Type B pancreatic cell (in vitro differentiated cells): Measurements from ENCODE around the gene SLFN12L. TPM values are rescaled to one million over a fixed set of nuclear protein-coding genes. Genes with fewer than 3 reads are reported as not detected.

ENCODE experiments used
- DNase-seq: peaks from one replicate; pipeline ENCODE4 v3.0.0; 2021; ENCODE audit warnings: mixed read lengths; ENCODE audit not compliant: unreplicated experiment; ENCODE audit errors: extremely low spot score
- H3K27ac Mint-ChIP-seq: 2 replicates; pipeline ENCODE4 v1.8.0; 2021; ENCODE audit warnings: mild to moderate bottlenecking, mixed read lengths
- H3K27me3 Mint-ChIP-seq: 2 replicates; pipeline ENCODE4 v1.8.0; 2021; ENCODE audit warnings: mixed read lengths
- H3K36me3 Mint-ChIP-seq: 2 replicates; pipeline ENCODE4 v1.8.0; 2021; ENCODE audit warnings: mixed read lengths
- H3K4me1 Mint-ChIP-seq: one replicate; pipeline ENCODE4 v1.8.0; 2021; ENCODE audit warnings: mixed read lengths; ENCODE audit not compliant: unreplicated experiment
- H3K4me3 Mint-ChIP-seq: 2 replicates; pipeline ENCODE4 v1.8.0; 2021; ENCODE audit warnings: mild to moderate bottlenecking, mixed read lengths
- H3K9me3 Mint-ChIP-seq: 2 replicates; pipeline ENCODE4 v1.8.0; 2021; ENCODE audit warnings: mixed read lengths
- total RNA-seq: library from RNA; stranded (reverse); gene quantifications from 2 replicates; pipeline ENCODE4 v1.2.1, GENCODE V29; 2021; ENCODE audit warnings: low replicate concordance
- TF ChIP-seq, protein P1 (sequence below): fragments of 200-600 bp; sonication (generic); conservative IDR thresholded peaks from 2 replicates; pipeline ENCODE4 v1.5.0; 2021; ENCODE audit warnings: antibody characterized with exemption, mild to moderate bottlenecking

SLFN12L gene
- total RNA-seq, 1 donor from 2014 or later = not detected

GRCh38 chr17:35423761-35424160, 113.7 kb downstream of the SLFN12L start:
- H3K27me3 Mint-ChIP-seq = peaks cover 3% of the 10 kb centered on the region
- no peak overlapping the region for H3K27ac Mint-ChIP-seq
- H3K9me3 Mint-ChIP-seq = peaks cover 9% of the 10 kb centered on the region
- H3K4me3 Mint-ChIP-seq = no peak overlapping the region
- no peak for DNase-seq
- TF ChIP-seq, protein P1, sequence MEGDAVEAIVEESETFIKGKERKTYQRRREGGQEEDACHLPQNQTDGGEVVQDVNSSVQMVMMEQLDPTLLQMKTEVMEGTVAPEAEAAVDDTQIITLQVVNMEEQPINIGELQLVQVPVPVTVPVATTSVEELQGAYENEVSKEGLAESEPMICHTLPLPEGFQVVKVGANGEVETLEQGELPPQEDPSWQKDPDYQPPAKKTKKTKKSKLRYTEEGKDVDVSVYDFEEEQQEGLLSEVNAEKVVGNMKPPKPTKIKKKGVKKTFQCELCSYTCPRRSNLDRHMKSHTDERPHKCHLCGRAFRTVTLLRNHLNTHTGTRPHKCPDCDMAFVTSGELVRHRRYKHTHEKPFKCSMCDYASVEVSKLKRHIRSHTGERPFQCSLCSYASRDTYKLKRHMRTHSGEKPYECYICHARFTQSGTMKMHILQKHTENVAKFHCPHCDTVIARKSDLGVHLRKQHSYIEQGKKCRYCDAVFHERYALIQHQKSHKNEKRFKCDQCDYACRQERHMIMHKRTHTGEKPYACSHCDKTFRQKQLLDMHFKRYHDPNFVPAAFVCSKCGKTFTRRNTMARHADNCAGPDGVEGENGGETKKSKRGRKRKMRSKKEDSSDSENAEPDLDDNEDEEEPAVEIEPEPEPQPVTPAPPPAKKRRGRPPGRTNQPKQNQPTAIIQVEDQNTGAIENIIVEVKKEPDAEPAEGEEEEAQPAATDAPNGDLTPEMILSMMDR = no peak
- no peaks in the 10 kb centered on the region for H3K4me1 Mint-ChIP-seq
- H3K36me3 Mint-ChIP-seq = no peaks in the 10 kb centered on the region

Other genes with a start within 250 kb of the SLFN12L start
- gene SLFN11, start 164.1 kb downstream of the SLFN12L start, total RNA-seq = 19.8 and 30.7 TPM in 2 replicates
- 5.2 and 6.6 TPM in 2 replicates for gene SLFN12, start 105.2 kb downstream of the SLFN12L start, total RNA-seq
- 14.3 and 17.1 TPM in 2 replicates for gene SLFN13, start 88.9 kb downstream of the SLFN12L start, total RNA-seq
- gene SLFN14, start 23.1 kb upstream of the SLFN12L start, total RNA-seq = not detected in 2 replicates
- gene PEX12, start 40.9 kb upstream of the SLFN12L start, total RNA-seq = 6.9 and 7.7 TPM in 2 replicates
- gene AP2B1, start 49.6 kb upstream of the SLFN12L start, total RNA-seq = 120 and 165 TPM in 2 replicates
- gene RASL10B, start 194.0 kb upstream of the SLFN12L start, total RNA-seq = 6.4 and 29.4 TPM in 2 replicates
- gene GAS2L2, start 215.6 kb upstream of the SLFN12L start, total RNA-seq = 0.22 TPM in 1 of 2 replicates, not detected in the other
- gene C17orf50, start 223.2 kb upstream of the SLFN12L start, total RNA-seq = not detected in 2 replicates